Stomach (tissue), 9 donors: Measurements from ENCODE around the gene INAFM2. TPM values are rescaled to one million over a fixed set of nuclear protein-coding genes. Genes with fewer than 3 reads are reported as not detected.

Experiments used
- DNase-seq, 2 donors: peaks; one replicate each; pipeline versions ENCODE4 v3.0.0 to v3.0.0-alpha.2; 2013 to 2019
- H3K27ac ChIP-seq, 5 donors: fragments of 200-600 bp in 4 of 5; sonication (generic) in 4 of 5; one replicate each; pipeline ENCODE4 v1.5.1; 2013 to 2019; ENCODE audit warnings: mild to moderate bottlenecking in 1 of 5, moderate library complexity in 1 of 5
- H3K27me3 ChIP-seq, 3 donors: fragments of 200-600 bp; sonication (generic); one replicate each; pipeline ENCODE4 v1.5.1; 2017 to 2019; ENCODE audit warnings: mixed run types in 1 of 3
- H3K36me3 ChIP-seq, 4 donors: fragments of 200-600 bp; sonication (generic); 1 replicate in 3 of 4; 2 replicates in 1 of 4; pipeline ENCODE4 v1.5.1; 2016 to 2019
- H3K4me1 ChIP-seq, 4 donors: fragments of 200-600 bp; sonication (generic); one replicate each; pipeline ENCODE4 v1.5.1; 2016 to 2019
- H3K4me3 ChIP-seq, 4 donors: fragments of 200-600 bp; sonication (generic) in 3 of 4; one replicate each; pipeline ENCODE4 v1.5.1; 2016 to 2019; ENCODE audit warnings: mild to moderate bottlenecking in 1 of 4
- H3K9me3 ChIP-seq, 4 donors: fragments of 200-600 bp; sonication (generic); one replicate each; pipeline ENCODE4 v1.5.1; 2016 to 2019
- CTCF ChIP-seq, 7 experiments: fragments of 450-650 bp in 4 of 7; fragments of 200-600 bp in 3 of 7; sonication (generic) in 3 of 7; IDR thresholded peaks; one replicate each; pipeline ENCODE4 v1.5.1; 2016 to 2019; ENCODE audit warnings: antibody characterized with exemption in 7 of 7, control low read depth in 2 of 7, mild to moderate bottlenecking in 1 of 7
- EP300 ChIP-seq: sonication (generic); formaldehyde crosslinking; IDR thresholded peaks from one replicate; pipeline ENCODE4 v1.6.1; 2017; ENCODE audit warnings: antibody characterized with exemption
- POLR2A ChIP-seq, 4 donors: fragments of 450-650 bp; IDR thresholded peaks; one replicate each; pipeline ENCODE4 v1.6.1; 2016; ENCODE audit warnings: antibody characterized with exemption in 4 of 4, control low read depth in 2 of 4, mild to moderate bottlenecking in 1 of 4, moderate library complexity in 1 of 4
- POLR2AphosphoS5 ChIP-seq, 3 donors: sonication (generic); formaldehyde crosslinking; IDR thresholded peaks; one replicate each; pipeline ENCODE4 v1.6.1; 2016; ENCODE audit warnings: antibody characterized with exemption in 3 of 3
- WGBS, 5 donors: extraction: QIAGEN DNeasy Blood & Tissue Kit in 3 of 5; methylation state at CpG; one replicate each; pipeline versions ENCODE4 v1.1.5 to v1.1.7; 2013 to 2018; 5-methylcytosine and 5-hydroxymethylcytosine counted together
- intact Hi-C: fragments of 100-400 bp; cut with DNase I; formaldehyde crosslinking; loops from one replicate; pipeline ENCODE4 v1.15.1; 2023; ENCODE audit warnings: low total_unique reads
- polyA plus RNA-seq, 3 donors: library from polyadenylated mRNA; stranded (reverse); fragments of 200-250 nt; gene quantifications; one replicate each; pipeline ENCODE4 v1.2.3, GENCODE V29; 2013
- total RNA-seq, 5 donors: library from RNA; depleted of rRNA; stranded (reverse); fragments of >200 nt; gene quantifications; one replicate each; pipeline versions ENCODE4 v1.1.0 to v1.2.3, GENCODE V29; 2014 to 2016
- donor health status: healthy with polysubstance abuse.
- donor health status: Bipolar disorder and iron deficiency.
- donor health status: healthy.

Gene INAFM2
- total and polyA plus RNA-seq, 8 donors: 3.4 to 65.2 (median 20.4) TPM

- intact Hi-C loops: no loop called here
Measured at GRCh38 chr15:40310001-40310959, 13.2 kb upstream of the INAFM2 start.

DNA sequence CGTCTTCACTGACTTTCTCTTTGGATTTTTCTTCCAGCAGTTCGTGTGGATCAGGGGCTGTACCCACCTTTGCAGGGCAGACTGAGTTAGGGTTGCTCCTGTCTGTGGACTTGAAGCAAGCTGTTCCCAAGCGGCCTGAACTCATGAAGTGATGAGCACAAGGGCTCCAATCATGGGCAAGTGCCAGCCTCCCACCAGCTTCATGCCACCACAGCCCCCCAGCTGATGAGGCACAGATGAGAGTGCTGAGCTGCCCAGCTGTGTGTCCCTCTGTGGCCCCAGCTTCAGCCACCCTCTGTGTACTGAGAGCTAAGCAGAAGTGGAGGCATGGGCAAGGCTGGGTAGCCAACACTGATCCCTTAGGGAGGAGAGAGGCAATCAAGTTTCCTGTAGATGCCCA is 12.5 kb upstream of the INAFM2 start:
- no peak overlapping the region for H3K27ac ChIP-seq
- H3K27me3 ChIP-seq: peaks cover 0 to 23% (median 0%) of the 10 kb centered on the region in 3 donors
- peaks cover 3 to 43% (median 30%) of the 10 kb centered on the region in 4 donors for H3K4me1 ChIP-seq
- DNase-seq: no peak
- intact Hi-C loops: no loop called here
- no peaks in the 10 kb centered on the region for H3K9me3 ChIP-seq
- TF ChIP-seq EP300 (no peak), POLR2A (IDR thresholded peaks at IDR 0.05) (no peak), CTCF (IDR thresholded peaks at IDR 0.05) (no peak)
- WGBS, 5 donors: 56 to 68% (median 64%) methylated on average over 3 of the region's 3 CpGs
- no peak overlapping the region for H3K4me3 ChIP-seq
- no peaks in the 10 kb centered on the region for H3K36me3 ChIP-seq

More at GRCh38 chr15:40310001-40310959, 13.2 kb upstream of the INAFM2 start:
- no peaks in the 10 kb centered on the region for H3K9me3 ChIP-seq
- 18 to 30% (median 23%) methylated on average over 4 of the region's 4 CpGs for WGBS, 5 donors
- peaks cover 0 to 18% (median 0%) of the 10 kb centered on the region in 3 donors for H3K27me3 ChIP-seq
- H3K4me1 ChIP-seq: peaks cover 3 to 43% (median 30%) of the 10 kb centered on the region in 4 donors
- no peak for TF ChIP-seq POLR2A (IDR thresholded peaks at IDR 0.05)
- TF ChIP-seq EP300: no peak
- peak in 1 of 3 donors; percentile 6 for TF ChIP-seq POLR2AphosphoS5 (IDR thresholded peaks at IDR 0.05)
- peak in 5 of 7 experiments; percentile 51 to 69 (median 56) for TF ChIP-seq CTCF (IDR thresholded peaks at IDR 0.05)
- H3K4me3 ChIP-seq: no peak overlapping the region
- peak; percentile 59 to 80 for DNase-seq
- H3K36me3 ChIP-seq: no peaks in the 10 kb centered on the region
- no peak overlapping the region for H3K27ac ChIP-seq

GRCh38 chr15:40312370-40313158 is 10.9 kb upstream of the INAFM2 start:
- no peak for DNase-seq
- H3K4me1 ChIP-seq: peaks cover under 1 to 36% (median 23%) of the 10 kb centered on the region in 4 donors
- TF ChIP-seq EP300: no peak
- TF ChIP-seq POLR2A (IDR thresholded peaks at IDR 0.05): no peak
- no peak for TF ChIP-seq CTCF (IDR thresholded peaks at IDR 0.05)
- TF ChIP-seq POLR2AphosphoS5 (IDR thresholded peaks at IDR 0.05): no peak
- H3K27me3 ChIP-seq: peaks cover 0 to 23% (median 0%) of the 10 kb centered on the region in 3 donors
- no peak overlapping the region for H3K27ac ChIP-seq
- WGBS, 5 donors: 87 to 95% (median 93%) methylated on average over 10 of the region's 10 CpGs
- no peak overlapping the region for H3K4me3 ChIP-seq
- intact Hi-C loops: no loop called here
- H3K36me3 ChIP-seq: no peaks in the 10 kb centered on the region
- H3K9me3 ChIP-seq: no peaks in the 10 kb centered on the region
